GM12873 (cell line): ENCODE data around the gene VTN.

Experiments
- TF ChIP-seq, protein P1 (sequence below): IDR thresholded peaks from 2 replicates; pipeline ENCODE4 v1.5.1; 2012; ENCODE audit warnings: low read depth, mild to moderate bottlenecking, moderate library complexity, low read length, control low read depth; ENCODE audit not compliant: insufficient read depth; ENCODE audit errors: missing control alignments

Gene VTN

GRCh38 chr17:28372203-28372944 is 2.3 kb upstream of the VTN start:
- TF ChIP-seq, protein P1, sequence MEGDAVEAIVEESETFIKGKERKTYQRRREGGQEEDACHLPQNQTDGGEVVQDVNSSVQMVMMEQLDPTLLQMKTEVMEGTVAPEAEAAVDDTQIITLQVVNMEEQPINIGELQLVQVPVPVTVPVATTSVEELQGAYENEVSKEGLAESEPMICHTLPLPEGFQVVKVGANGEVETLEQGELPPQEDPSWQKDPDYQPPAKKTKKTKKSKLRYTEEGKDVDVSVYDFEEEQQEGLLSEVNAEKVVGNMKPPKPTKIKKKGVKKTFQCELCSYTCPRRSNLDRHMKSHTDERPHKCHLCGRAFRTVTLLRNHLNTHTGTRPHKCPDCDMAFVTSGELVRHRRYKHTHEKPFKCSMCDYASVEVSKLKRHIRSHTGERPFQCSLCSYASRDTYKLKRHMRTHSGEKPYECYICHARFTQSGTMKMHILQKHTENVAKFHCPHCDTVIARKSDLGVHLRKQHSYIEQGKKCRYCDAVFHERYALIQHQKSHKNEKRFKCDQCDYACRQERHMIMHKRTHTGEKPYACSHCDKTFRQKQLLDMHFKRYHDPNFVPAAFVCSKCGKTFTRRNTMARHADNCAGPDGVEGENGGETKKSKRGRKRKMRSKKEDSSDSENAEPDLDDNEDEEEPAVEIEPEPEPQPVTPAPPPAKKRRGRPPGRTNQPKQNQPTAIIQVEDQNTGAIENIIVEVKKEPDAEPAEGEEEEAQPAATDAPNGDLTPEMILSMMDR = no peak

DNA sequence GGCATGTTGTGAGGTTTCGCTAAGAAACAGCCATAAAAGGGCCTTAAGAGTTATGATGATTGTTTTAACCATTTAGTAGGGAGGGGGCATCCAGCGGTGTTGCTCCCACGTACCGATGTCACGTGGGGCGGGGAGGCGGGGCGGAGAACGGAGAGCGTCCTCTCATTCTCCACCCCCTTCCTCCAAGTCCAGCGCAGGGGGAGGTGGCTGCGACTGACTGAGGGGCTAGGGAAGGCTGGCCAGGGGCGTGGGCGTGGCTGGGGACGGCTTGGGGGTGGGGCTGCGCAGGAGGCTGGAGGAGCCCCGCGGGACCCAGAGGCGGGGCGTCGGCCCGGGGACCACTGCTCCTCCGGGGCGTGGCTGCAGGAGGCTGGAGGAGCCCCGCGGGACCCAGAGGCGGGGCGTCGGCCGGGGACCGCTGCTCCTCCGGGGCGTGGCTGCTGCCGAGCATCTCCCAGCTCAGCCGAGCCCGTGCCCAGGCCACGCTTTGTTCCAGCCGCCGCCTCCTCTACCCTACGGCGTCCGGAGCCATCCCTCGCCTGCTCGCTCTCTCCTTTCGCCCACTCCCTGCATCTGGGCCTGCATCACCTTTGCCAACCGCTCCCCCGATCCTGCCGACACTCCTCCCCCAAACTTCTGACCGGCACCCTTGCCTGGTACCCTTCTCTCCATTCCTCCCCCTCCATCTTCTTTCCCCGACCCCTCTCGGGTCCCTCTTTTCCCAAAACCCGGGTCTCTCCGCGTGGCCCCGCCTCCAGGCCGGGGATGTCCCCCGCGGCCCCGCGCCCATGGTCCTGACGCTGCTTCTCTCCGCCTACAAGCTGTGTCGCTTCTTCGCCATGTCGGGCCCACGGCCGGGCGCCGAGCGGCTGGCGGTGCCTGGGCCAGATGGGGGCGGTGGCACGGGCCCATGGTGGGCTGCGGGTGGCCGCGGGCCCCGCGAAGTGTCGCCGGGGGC is 1.4 kb upstream of the VTN start, which contains the start of gene SARM1:
SARM1 (plus strand) TSS at position 450 of the 958 bp plus-strand sequence; CDS start at position 789, 339 bp downstream.
- TF ChIP-seq, protein P1 = no peak

DNA sequence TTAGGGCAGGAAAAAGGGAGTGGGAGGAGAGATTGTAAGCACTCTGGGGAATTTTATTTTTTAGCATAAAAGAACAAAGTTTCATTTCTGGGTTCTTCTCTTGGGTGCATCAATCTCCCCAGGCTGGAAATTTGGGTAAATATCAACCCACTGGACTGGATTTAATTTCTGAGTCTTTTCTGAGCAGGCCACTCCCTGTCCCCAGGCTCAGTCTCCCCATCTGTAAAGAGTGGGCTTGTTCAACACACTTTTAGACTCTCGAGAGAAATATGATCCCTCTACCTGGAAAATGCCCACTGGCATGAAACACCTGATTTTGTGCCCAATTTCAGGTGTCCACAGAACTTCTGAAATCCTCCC is 617 bp upstream of the VTN start:
- TF ChIP-seq, protein P1 = no peak

GRCh38 chr17:28369684-28370034 is 448 bp downstream of the VTN start:
- TF ChIP-seq, protein P1 = no peak

GRCh38 chr17:28368915-28369683 is 1.0 kb downstream of the VTN start:
- TF ChIP-seq, protein P1 = no peak

- TF ChIP-seq, protein P1 = no peak
These were observed 1.7 kb downstream of the VTN start for GRCh38 chr17:28368306-28368831.
